ENCODE results near the gene CXCL12.

CXCL12 gene

GRCh38 chr10:44372181-44372580, 12.7 kb downstream of the CXCL12 start:
- in situ Hi-C loops (cut with HindIII; ENCODE audit: low pct_ligation_motif_present, low pct_unique_long_range_greater_than_20kb, low sequenced_read_pairs) = no loop called here
- DNase-seq = no peak

- no peak for DNase-seq
- in situ Hi-C loops (cut with HindIII; ENCODE audit: low pct_ligation_motif_present, low pct_unique_long_range_greater_than_20kb, low sequenced_read_pairs) = no loop called here
Measured at GRCh38 chr10:44370731-44371248, 14.1 kb downstream of the CXCL12 start.

- no peak for DNase-seq
- in situ Hi-C loops (cut with HindIII; ENCODE audit: low pct_ligation_motif_present, low pct_unique_long_range_greater_than_20kb, low sequenced_read_pairs) = no loop called here
Measured at GRCh38 chr10:44369854-44370253, 15.0 kb downstream of the CXCL12 start.

- in situ Hi-C loops (cut with HindIII; ENCODE audit: low pct_ligation_motif_present, low pct_unique_long_range_greater_than_20kb, low sequenced_read_pairs) = no loop called here
- DNase-seq = no peak
Measured at GRCh38 chr10:44369296-44369695, 15.6 kb downstream of the CXCL12 start.

GRCh38 chr10:44368637-44369036, 16.3 kb downstream of the CXCL12 start:
- DNase-seq = no peak
- in situ Hi-C loops (cut with HindIII; ENCODE audit: low pct_ligation_motif_present, low pct_unique_long_range_greater_than_20kb, low sequenced_read_pairs) = no loop called here

GRCh38 chr10:44366941-44367630, 17.8 kb downstream of the CXCL12 start:
- DNase-seq = no peak
- in situ Hi-C loops (cut with HindIII; ENCODE audit: low pct_ligation_motif_present, low pct_unique_long_range_greater_than_20kb, low sequenced_read_pairs) = no loop called here

- DNase-seq = no peak
- in situ Hi-C loops (cut with HindIII; ENCODE audit: low pct_ligation_motif_present, low pct_unique_long_range_greater_than_20kb, low sequenced_read_pairs) = no loop called here
Measured at GRCh38 chr10:44364566-44364965, 20.3 kb downstream of the CXCL12 start.

- no peak for DNase-seq
- in situ Hi-C loops (cut with HindIII; ENCODE audit: low pct_ligation_motif_present, low pct_unique_long_range_greater_than_20kb, low sequenced_read_pairs) = no loop called here
Measured at GRCh38 chr10:44363716-44364115, 21.2 kb downstream of the CXCL12 start.

- DNase-seq = no peak
- in situ Hi-C loops (cut with HindIII; ENCODE audit: low pct_ligation_motif_present, low pct_unique_long_range_greater_than_20kb, low sequenced_read_pairs) = no loop called here
Measured at GRCh38 chr10:44362866-44363711, 21.8 kb downstream of the CXCL12 start.

- no peak for DNase-seq
- in situ Hi-C loops (cut with HindIII; ENCODE audit: low pct_ligation_motif_present, low pct_unique_long_range_greater_than_20kb, low sequenced_read_pairs) = no loop called here
Measured at GRCh38 chr10:44361109-44361508, 23.8 kb downstream of the CXCL12 start.

- in situ Hi-C loops (cut with HindIII; ENCODE audit: low pct_ligation_motif_present, low pct_unique_long_range_greater_than_20kb, low sequenced_read_pairs) = no loop called here
- no peak for DNase-seq
Measured at GRCh38 chr10:44358080-44358771, 26.7 kb downstream of the CXCL12 start.

GRCh38 chr10:44357023-44357540, 27.8 kb downstream of the CXCL12 start:
- DNase-seq = no peak
- in situ Hi-C loops (cut with HindIII; ENCODE audit: low pct_ligation_motif_present, low pct_unique_long_range_greater_than_20kb, low sequenced_read_pairs) = no loop called here

- in situ Hi-C loops (cut with HindIII; ENCODE audit: low pct_ligation_motif_present, low pct_unique_long_range_greater_than_20kb, low sequenced_read_pairs) = no loop called here
- no peak for DNase-seq
Measured at GRCh38 chr10:44356139-44357022, 28.5 kb downstream of the CXCL12 start.

- DNase-seq = no peak
- in situ Hi-C loops (cut with HindIII; ENCODE audit: low pct_ligation_motif_present, low pct_unique_long_range_greater_than_20kb, low sequenced_read_pairs) = no loop called here
Measured at GRCh38 chr10:44355630-44356029, 29.3 kb downstream of the CXCL12 start.

- in situ Hi-C loops (cut with HindIII; ENCODE audit: low pct_ligation_motif_present, low pct_unique_long_range_greater_than_20kb, low sequenced_read_pairs) = no loop called here
- DNase-seq = no peak
Measured at GRCh38 chr10:44354771-44355170, 30.1 kb downstream of the CXCL12 start.

- DNase-seq = no peak
- in situ Hi-C loops (cut with HindIII; ENCODE audit: low pct_ligation_motif_present, low pct_unique_long_range_greater_than_20kb, low sequenced_read_pairs) = no loop called here
Measured at GRCh38 chr10:44353721-44354120, 31.2 kb downstream of the CXCL12 start.

- in situ Hi-C loops (cut with HindIII; ENCODE audit: low pct_ligation_motif_present, low pct_unique_long_range_greater_than_20kb, low sequenced_read_pairs) = no loop called here
- no peak for DNase-seq
Measured at GRCh38 chr10:44353128-44353390, 31.8 kb downstream of the CXCL12 start.

GRCh38 chr10:44352316-44353127, 32.4 kb downstream of the CXCL12 start:
- in situ Hi-C loops (cut with HindIII; ENCODE audit: low pct_ligation_motif_present, low pct_unique_long_range_greater_than_20kb, low sequenced_read_pairs) = no loop called here
- DNase-seq = no peak
